ENCODE data around the gene IGSF21.

DNA sequence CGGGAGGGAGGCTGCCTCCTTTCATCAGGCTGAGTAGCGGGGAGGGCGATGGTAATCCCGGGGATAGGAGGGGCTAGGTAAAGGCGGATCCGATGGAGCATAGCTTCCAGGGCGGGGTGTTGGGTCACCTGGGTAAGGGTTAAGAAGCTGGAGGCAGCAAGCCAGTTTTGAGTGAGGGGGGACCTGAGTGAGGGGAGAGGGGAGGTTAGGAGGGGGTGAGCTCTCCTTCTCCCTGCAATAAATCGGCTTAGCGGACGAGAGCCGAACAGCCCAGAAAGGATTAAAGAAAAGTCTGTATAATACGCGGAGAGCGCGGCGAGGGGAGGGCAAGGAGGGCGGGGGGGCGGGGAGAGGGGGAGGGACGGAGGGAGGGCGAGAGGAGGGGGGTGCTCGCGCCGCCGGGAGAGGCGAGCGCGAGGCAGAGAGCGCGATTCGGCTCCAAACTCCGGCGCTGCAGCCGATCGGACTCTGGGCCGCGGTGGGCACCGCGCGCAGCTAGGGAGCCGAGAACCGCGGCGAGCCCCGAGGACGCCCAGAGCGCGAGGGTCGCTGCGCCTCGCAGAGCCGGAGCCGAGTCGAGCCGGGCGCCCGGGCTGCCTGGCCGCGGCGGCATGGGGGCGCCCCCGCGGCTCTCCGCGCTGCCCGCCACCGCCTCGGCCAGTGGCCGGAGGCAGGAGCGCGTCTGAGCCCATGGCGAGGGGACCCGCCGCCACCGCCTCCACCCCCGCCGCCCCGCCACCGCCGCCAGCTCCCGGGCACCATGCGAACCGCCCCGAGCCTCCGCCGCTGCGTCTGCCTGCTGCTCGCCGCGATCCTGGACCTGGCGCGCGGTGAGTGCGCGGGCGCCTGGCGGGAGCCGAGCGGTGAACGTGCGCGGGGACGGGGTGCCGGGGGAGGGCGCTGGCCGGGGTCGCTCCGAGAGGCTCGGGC is at the start of gene IGSF21:
- TF ChIP-seq, protein P1, sequence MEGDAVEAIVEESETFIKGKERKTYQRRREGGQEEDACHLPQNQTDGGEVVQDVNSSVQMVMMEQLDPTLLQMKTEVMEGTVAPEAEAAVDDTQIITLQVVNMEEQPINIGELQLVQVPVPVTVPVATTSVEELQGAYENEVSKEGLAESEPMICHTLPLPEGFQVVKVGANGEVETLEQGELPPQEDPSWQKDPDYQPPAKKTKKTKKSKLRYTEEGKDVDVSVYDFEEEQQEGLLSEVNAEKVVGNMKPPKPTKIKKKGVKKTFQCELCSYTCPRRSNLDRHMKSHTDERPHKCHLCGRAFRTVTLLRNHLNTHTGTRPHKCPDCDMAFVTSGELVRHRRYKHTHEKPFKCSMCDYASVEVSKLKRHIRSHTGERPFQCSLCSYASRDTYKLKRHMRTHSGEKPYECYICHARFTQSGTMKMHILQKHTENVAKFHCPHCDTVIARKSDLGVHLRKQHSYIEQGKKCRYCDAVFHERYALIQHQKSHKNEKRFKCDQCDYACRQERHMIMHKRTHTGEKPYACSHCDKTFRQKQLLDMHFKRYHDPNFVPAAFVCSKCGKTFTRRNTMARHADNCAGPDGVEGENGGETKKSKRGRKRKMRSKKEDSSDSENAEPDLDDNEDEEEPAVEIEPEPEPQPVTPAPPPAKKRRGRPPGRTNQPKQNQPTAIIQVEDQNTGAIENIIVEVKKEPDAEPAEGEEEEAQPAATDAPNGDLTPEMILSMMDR (IDR thresholded peaks at IDR 0.05; ENCODE audit: low read depth, low read length, poor library complexity, severe bottlenecking) = no peak
- TF ChIP-seq EZH2phosphoT487 (IDR thresholded peaks at IDR 0.05; ENCODE audit: borderline replicate concordance, low read length) = no peak
